Osteoblast (primary cell): ENCODE measurements around the gene CSHL1. TPM values are rescaled to one million over a fixed set of nuclear protein-coding genes. Genes with fewer than 3 reads are reported as not detected.

Experiments used
- DNase-seq: peaks from one replicate; pipeline ENCODE4 v3.0.0; 2011; ENCODE audit warnings: low spot score, mixed read lengths; ENCODE audit not compliant: insufficient read length; ENCODE audit errors: missing footprints
- H2AFZ ChIP-seq: 2 replicates; pipeline ENCODE4 v1.6.0; 2011; ENCODE audit warnings: mild to moderate bottlenecking, low read length
- H3K27ac ChIP-seq: 2 replicates; pipeline ENCODE4 v1.5.1; 2011; ENCODE audit warnings: mild to moderate bottlenecking, low read depth, low read length, moderate library complexity
- H3K27me3 ChIP-seq: 2 replicates; pipeline ENCODE4 v1.6.0; 2012; ENCODE audit warnings: mild to moderate bottlenecking, control low read depth, inconsistent platforms, low read length, moderate library complexity; ENCODE audit not compliant: insufficient read depth
- H3K36me3 ChIP-seq: 2 replicates; pipeline ENCODE4 v1.5.1; 2011; ENCODE audit warnings: mild to moderate bottlenecking, low read length, control low read depth, moderate library complexity; ENCODE audit not compliant: insufficient read depth
- H3K4me1 ChIP-seq: 2 replicates; pipeline ENCODE4 v1.5.1; 2011; ENCODE audit warnings: mild to moderate bottlenecking, low read length, control low read depth, moderate library complexity; ENCODE audit not compliant: insufficient read depth
- H3K4me2 ChIP-seq: 2 replicates; pipeline ENCODE4 v1.6.0; 2011; ENCODE audit warnings: mild to moderate bottlenecking, low read length; ENCODE audit not compliant: insufficient read depth
- H3K4me3 ChIP-seq: fragments of 200-600 bp; sonication (generic); 3 replicates; pipeline ENCODE4 v1.5.1; 2012; ENCODE audit warnings: mild to moderate bottlenecking, low read length, inconsistent platforms; ENCODE audit not compliant: insufficient read depth
- H3K79me2 ChIP-seq: 2 replicates; pipeline ENCODE4 v1.6.0; 2012; ENCODE audit warnings: mild to moderate bottlenecking, low read length, control low read depth, inconsistent platforms; ENCODE audit not compliant: insufficient read depth
- H3K9me3 ChIP-seq: 2 replicates; pipeline ENCODE4 v1.5.1; 2011; ENCODE audit warnings: low read depth, low read length, control low read depth
- H4K20me1 ChIP-seq: 2 replicates; pipeline ENCODE4 v1.6.0; 2012; ENCODE audit warnings: mild to moderate bottlenecking, low read length, control low read depth; ENCODE audit not compliant: insufficient read depth
- CTCF ChIP-seq: IDR thresholded peaks from 2 replicates; pipeline ENCODE4 v1.5.1; 2011; ENCODE audit warnings: mild to moderate bottlenecking, low read depth, low read length, moderate library complexity; ENCODE audit errors: extremely low read depth
- total RNA-seq: library from RNA; depleted of rRNA; stranded (reverse); fragments of >200 nt; gene quantifications from 2 replicates; pipeline ENCODE4 v1.2.3, GENCODE V29; 2012

The CSHL1 gene
- total RNA-seq, 1 donor = not detected

GRCh38 chr17:63946440-63947363, 35.6 kb upstream of the CSHL1 start:
- Histone ChIP-seq H3K4me2 (no peak overlapping the region), H3K79me2 (no peaks in the 10 kb centered on the region), H4K20me1 (no peaks in the 10 kb centered on the region), H3K36me3 (no peaks in the 10 kb centered on the region), H3K9me3 (no peaks in the 10 kb centered on the region), H3K4me3 (no peak overlapping the region), H3K27ac (no peak overlapping the region), H2AFZ (no peak overlapping the region), H3K27me3 (no peaks in the 10 kb centered on the region), H3K4me1 (no peaks in the 10 kb centered on the region)
- DNase-seq = peak; percentile 98
- TF ChIP-seq CTCF = peak; percentile 49

- Histone ChIP-seq H3K4me2 (no peak overlapping the region), H3K79me2 (no peaks in the 10 kb centered on the region), H4K20me1 (no peaks in the 10 kb centered on the region), H3K27me3 (no peaks in the 10 kb centered on the region), H3K27ac (no peak overlapping the region), H2AFZ (no peak overlapping the region), H3K4me1 (no peaks in the 10 kb centered on the region), H3K4me3 (no peak overlapping the region), H3K36me3 (no peaks in the 10 kb centered on the region), H3K9me3 (no peaks in the 10 kb centered on the region)
- no peak for TF ChIP-seq CTCF
- no peak for DNase-seq
Measured at GRCh38 chr17:63945784-63946439, 34.9 kb upstream of the CSHL1 start.

GRCh38 chr17:63944736-63945499, 33.9 kb upstream of the CSHL1 start:
- no peaks in the 10 kb centered on the region for H3K27me3 ChIP-seq
- no peaks in the 10 kb centered on the region for H3K79me2 ChIP-seq

More at GRCh38 chr17:63944736-63945499, 33.9 kb upstream of the CSHL1 start:
- H3K4me2 ChIP-seq = no peak overlapping the region
- H3K27ac ChIP-seq = no peak overlapping the region
- H3K4me3 ChIP-seq = no peak overlapping the region
- H4K20me1 ChIP-seq = no peaks in the 10 kb centered on the region
- TF ChIP-seq CTCF = no peak
- no peaks in the 10 kb centered on the region for H3K36me3 ChIP-seq
- no peaks in the 10 kb centered on the region for H3K9me3 ChIP-seq
- no peak for DNase-seq
- no peak overlapping the region for H2AFZ ChIP-seq
- no peaks in the 10 kb centered on the region for H3K4me1 ChIP-seq
